ENCODE data around the gene MRPL10. TPM values are rescaled to one million over a fixed set of nuclear protein-coding genes. Genes with fewer than 3 reads are reported as not detected.

Gene MRPL10
- polyA plus RNA-seq, result 21.8 and 31.4 TPM in 2 replicates

DNA sequence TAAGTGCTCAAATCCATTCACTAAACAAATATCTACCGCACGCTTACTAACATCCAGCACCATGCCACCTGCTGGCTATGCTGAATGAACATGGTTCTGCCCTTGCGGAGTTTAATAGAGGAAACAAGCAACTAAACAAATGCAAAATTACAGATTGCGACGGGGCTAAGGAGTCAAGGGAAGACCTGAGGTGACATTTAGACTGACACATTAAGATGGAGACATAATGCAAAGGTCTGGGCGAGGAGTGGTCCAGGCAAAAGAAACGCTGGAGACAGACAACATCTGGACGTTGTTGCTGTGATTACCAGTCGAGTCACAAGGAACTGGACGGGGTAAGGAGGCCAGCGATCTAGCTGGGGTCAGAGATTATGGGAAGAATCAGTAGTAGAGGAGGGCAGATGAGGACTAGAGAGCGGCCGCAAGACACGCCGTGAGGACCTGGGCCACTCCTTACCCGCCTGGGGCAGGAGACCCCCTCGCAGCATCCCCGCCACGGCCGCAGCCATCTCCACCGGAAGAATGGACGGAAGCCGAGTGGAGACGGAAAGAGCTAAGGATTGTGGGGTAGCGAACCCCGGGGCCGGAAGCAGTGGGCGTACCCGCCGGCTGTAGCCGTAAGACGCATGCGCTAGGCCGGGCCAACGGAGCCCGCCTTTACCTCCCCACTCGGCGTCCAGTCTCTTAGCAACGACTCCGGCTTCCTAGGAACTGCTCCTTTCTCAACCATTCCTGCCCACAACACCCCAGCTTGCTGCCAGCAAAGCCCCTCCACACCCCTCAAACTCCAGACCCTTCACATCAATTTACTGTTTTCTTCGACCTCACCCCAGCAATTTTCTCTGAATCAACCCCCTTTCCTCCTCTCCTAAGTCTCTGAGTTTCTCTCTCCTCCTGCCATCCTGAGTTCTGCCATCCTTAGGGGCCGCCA lies at the start of gene MRPL10, which contains the start of gene LRRC46:
TSS of gene MRPL10 (minus strand) at position 539 of the 931 bp plus-strand sequence. CDS start at position 509, 30 bp downstream.
TSS of gene LRRC46 (plus strand) at position 668 of the 931 bp plus-strand sequence. CDS start 320 bp downstream, outside the sequence.

DNA sequence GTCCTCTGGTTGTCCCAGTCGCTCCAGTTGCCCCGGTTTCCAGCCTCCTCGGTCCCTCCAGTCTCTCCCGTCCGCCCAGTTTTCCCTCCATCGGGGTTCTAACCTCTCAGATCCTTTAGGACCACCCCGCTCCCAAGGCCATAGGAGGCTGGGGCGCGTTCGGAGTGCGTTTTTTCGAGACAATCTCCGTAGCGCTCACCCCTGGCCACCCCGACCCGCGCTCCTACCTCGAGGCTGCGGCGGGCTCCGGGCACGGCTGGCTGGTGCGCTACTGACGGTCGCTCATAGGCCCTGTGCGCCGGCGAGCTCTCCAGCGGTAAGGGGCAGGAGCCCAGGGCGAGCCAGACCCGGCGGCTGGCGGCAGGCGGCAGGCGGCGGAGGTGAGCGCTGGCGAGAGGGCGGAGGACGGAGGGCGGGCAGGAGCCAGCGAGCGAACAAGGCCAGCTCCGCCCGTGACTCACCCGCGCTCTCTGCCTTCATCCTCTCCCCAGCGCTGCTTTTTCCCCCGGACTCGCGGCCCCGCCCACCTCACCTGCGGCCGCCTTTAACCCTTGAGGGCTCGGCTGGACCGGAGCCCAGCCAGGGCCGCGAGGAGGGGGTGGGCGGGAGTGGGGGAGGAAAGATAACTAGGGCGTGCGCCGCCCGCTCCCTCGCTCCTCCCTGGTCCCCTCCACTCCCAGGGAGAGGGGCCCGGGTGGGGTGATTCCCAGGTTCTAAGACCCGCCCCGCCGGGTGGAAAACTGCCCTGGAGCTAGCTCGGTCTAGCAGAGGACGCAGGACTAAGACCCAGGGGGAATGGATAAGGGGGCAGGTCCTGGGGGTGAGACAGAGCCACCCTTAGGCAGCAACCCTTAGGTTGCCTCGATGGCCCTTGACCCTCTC lies 19.6 kb upstream of the MRPL10 start, which contains the start of gene SP6:
TSS of gene SP6 (minus strand) at position 472 of the 882 bp plus-strand sequence. CDS start 2,734 bp downstream, outside the sequence.

DNA sequence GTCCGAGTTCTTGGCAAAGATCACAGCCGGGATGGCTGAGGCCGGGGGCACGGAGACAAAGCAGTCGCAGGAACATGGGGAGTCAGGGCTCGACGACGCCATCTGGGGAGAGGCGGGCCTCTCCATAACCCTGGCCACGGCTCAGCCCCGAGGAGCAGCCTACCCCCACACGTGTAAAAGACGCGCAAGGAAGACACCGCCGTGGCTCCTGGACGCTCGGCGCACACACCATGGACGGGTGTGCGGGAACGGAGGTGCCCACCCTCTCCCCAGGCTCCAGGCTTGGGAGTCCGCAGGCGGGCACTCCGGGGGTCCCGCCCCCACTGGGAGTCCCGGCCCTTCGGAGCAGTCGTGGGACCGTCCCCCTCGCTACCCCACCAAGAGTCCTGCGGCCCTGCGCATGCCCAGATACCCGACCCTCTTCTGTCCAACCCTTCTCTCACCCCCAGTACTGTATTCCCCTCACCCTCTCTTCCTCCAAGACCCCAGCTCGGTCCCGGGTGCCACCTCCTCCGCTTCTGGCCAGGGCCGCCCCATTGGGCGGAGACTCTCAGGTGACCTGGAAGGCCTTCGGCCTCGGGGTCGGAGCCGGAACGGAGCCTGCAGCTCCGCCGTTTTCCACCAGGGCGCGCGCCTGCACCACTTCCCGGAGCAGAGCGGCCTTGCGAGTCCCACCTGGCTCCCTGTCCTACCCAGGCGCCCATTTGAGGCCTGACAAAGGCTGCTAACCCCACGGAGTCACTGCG lies 9.6 kb upstream of the MRPL10 start, which contains the start of gene SCRN2:
TSS of gene SCRN2 (minus strand) at position 532 of the 746 bp plus-strand sequence. CDS start at position 102, 430 bp downstream.

DNA sequence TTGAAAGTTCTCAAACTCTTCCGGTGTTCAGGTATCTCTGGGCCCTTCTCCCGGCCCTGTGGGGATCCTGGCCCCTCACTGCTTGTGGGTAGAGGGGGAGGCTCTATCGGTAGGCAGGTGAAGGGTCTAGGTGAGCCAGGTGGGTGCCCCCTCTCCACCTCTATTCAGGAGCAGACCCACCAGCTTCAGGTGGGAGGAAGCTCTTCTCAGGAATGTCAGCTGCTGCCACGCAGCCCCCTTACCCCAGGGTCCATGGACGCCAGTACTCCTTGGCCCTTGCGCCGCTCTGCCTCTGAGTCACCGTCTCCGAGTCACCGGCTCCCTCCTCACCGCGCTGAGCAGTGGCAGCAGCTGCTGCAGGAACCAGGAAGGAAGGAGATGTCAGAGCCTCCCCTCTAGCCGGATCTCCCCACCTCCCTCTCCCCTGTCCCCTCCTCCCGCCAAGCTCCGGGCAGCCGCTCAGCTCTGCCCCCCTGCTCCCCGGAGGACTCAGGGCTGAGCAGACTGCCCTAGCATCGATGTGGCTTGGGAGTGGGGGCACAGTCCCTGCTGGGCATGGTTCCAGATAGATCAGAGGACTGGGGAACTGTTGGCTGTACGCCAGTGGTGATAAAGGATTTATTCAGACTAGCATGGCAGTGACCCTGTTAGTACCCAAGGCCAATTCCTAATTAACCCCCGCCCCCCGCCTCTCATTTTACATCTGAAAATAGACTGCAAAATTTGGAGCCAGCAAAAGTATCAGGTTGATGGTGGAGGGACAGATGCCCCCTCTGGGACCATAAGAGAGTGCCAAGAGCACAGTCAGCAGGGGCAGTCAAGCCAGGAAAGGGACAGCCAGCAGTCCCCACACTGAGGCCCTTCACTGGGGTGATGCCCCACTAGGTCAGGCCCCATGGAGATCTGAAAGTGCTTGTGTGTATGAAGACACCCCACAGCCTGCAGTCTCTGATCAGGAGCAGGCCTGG lies 9.6 kb downstream of the MRPL10 start, which contains the start of gene OSBPL7:
TSS of gene OSBPL7 (minus strand) at position 371 of the 968 bp plus-strand sequence. CDS start 1,516 bp downstream, outside the sequence.

Other genes with a start within 250 kb of the MRPL10 start
- 79.4 and 84.5 TPM in 2 replicates for gene KPNB1, start 181.6 kb downstream of the MRPL10 start, polyA plus RNA-seq
- 2.1 TPM in 1 of 2 replicates, not detected in the other for gene TBKBP1, start 137.4 kb downstream of the MRPL10 start, polyA plus RNA-seq
- gene TBX21, start 98.3 kb downstream of the MRPL10 start, polyA plus RNA-seq, result not detected in 2 replicates
- gene OSBPL7, start 9.7 kb downstream of the MRPL10 start, polyA plus RNA-seq, result 0.67 and 0.90 TPM in 2 replicates
- 6.0 TPM in 1 of 2 replicates, not detected in the other for gene LRRC46, start 129 bp upstream of the MRPL10 start, polyA plus RNA-seq
- 0.58 and 1.3 TPM in 2 replicates for gene SCRN2, start 9.7 kb upstream of the MRPL10 start, polyA plus RNA-seq
- not detected in 2 replicates for gene SP6, start 19.6 kb upstream of the MRPL10 start, polyA plus RNA-seq
- gene SP2, start 64.7 kb upstream of the MRPL10 start, polyA plus RNA-seq, result 2.1 and 3.0 TPM in 2 replicates
- gene PNPO, start 110.0 kb upstream of the MRPL10 start, polyA plus RNA-seq, result 14.7 and 43.6 TPM in 2 replicates
- not detected in 2 replicates for gene PRR15L, start 126.3 kb upstream of the MRPL10 start, polyA plus RNA-seq
- 26.8 and 49.8 TPM in 2 replicates for gene CDK5RAP3, start 139.6 kb upstream of the MRPL10 start, polyA plus RNA-seq
- gene COPZ2, start 206.3 kb upstream of the MRPL10 start, polyA plus RNA-seq, result 3.9 TPM in 1 of 2 replicates, not detected in the other
- gene NFE2L1, start 216.8 kb upstream of the MRPL10 start, polyA plus RNA-seq, result 24.4 and 28.8 TPM in 2 replicates

All from Purkinje cell (primary cell).